ENCODE measurements around the gene ZBTB17.

ZBTB17 gene

GRCh38 chr1:15992582-15993500 is 16.9 kb upstream of the ZBTB17 start:
- no peaks in the 10 kb centered on the region for H3K27me3 ChIP-seq (ENCODE audit: insufficient read depth, low read length, poor library complexity, severe bottlenecking)

GRCh38 chr1:15992187-15992553 is 16.3 kb upstream of the ZBTB17 start:
- Histone ChIP-seq H3K4me1 (ENCODE audit: insufficient read depth, low read length, poor library complexity, severe bottlenecking) (no peaks in the 10 kb centered on the region), H3K9ac (ENCODE audit: low read depth, low read length, poor library complexity, severe bottlenecking) (no peak overlapping the region), H4K20me1 (ENCODE audit: insufficient read depth, low read length, poor library complexity, severe bottlenecking) (no peaks in the 10 kb centered on the region), H2AFZ (ENCODE audit: low read length) (no peak overlapping the region), H3K4me2 (ENCODE audit: low read depth, low read length, poor library complexity, severe bottlenecking) (no peak overlapping the region), H3K4me3 (ENCODE audit: low read length, poor library complexity, severe bottlenecking) (no peak overlapping the region), H3F3A (ENCODE audit: low read depth) (no peaks in the 10 kb centered on the region), H3K9me2 (replicated peaks; ENCODE audit: low read depth, low read length) (no peaks in the 10 kb centered on the region), H3K9me3 (ENCODE audit: insufficient read depth, low read depth, low read length) (no peaks in the 10 kb centered on the region), H3K27me3 (ENCODE audit: insufficient read depth, low read length, poor library complexity, severe bottlenecking) (no peaks in the 10 kb centered on the region), H3K36me3 (ENCODE audit: insufficient read depth, low read length) (no peaks in the 10 kb centered on the region), H3K79me2 (ENCODE audit: insufficient read depth, low read length) (no peaks in the 10 kb centered on the region)
- TF ChIP-seq EZH2phosphoT487 (IDR thresholded peaks at IDR 0.05; ENCODE audit: borderline replicate concordance) = no peak
- no peak for TF ChIP-seq CTCF (conservative IDR thresholded peaks at IDR 0.05; ENCODE audit: low read length)

More at GRCh38 chr1:15992582-15993500, 16.9 kb upstream of the ZBTB17 start:
- no peak overlapping the region for H3K9ac ChIP-seq (ENCODE audit: low read depth, low read length, poor library complexity, severe bottlenecking)
- no peak overlapping the region for H2AFZ ChIP-seq (ENCODE audit: low read length)
- no peaks in the 10 kb centered on the region for H3K36me3 ChIP-seq (ENCODE audit: insufficient read depth, low read length)
- H3K4me3 ChIP-seq (ENCODE audit: low read length, poor library complexity, severe bottlenecking) = no peak overlapping the region
- no peaks in the 10 kb centered on the region for H3K9me2 ChIP-seq (replicated peaks; ENCODE audit: low read depth, low read length)
- H3K4me2 ChIP-seq (ENCODE audit: low read depth, low read length, poor library complexity, severe bottlenecking) = no peak overlapping the region
- H3F3A ChIP-seq (ENCODE audit: low read depth) = no peaks in the 10 kb centered on the region
- H3K9me3 ChIP-seq (ENCODE audit: insufficient read depth, low read depth, low read length) = no peaks in the 10 kb centered on the region
- H3K79me2 ChIP-seq (ENCODE audit: insufficient read depth, low read length) = no peaks in the 10 kb centered on the region
- TF ChIP-seq CTCF (conservative IDR thresholded peaks at IDR 0.05; ENCODE audit: low read length) (no peak), EZH2phosphoT487 (IDR thresholded peaks at IDR 0.05; ENCODE audit: borderline replicate concordance) (no peak)
- no peaks in the 10 kb centered on the region for H3K4me1 ChIP-seq (ENCODE audit: insufficient read depth, low read length, poor library complexity, severe bottlenecking)
- no peaks in the 10 kb centered on the region for H4K20me1 ChIP-seq (ENCODE audit: insufficient read depth, low read length, poor library complexity, severe bottlenecking)

GRCh38 chr1:15991427-15992186 is 15.7 kb upstream of the ZBTB17 start:
- no peaks in the 10 kb centered on the region for H3K9me2 ChIP-seq (replicated peaks; ENCODE audit: low read depth, low read length)
- H3K4me3 ChIP-seq (ENCODE audit: low read length, poor library complexity, severe bottlenecking) = no peak overlapping the region
- H2AFZ ChIP-seq (ENCODE audit: low read length) = no peak overlapping the region
- no peaks in the 10 kb centered on the region for H3K27me3 ChIP-seq (ENCODE audit: insufficient read depth, low read length, poor library complexity, severe bottlenecking)
- no peak overlapping the region for H3K9ac ChIP-seq (ENCODE audit: low read depth, low read length, poor library complexity, severe bottlenecking)
- no peak overlapping the region for H3K4me2 ChIP-seq (ENCODE audit: low read depth, low read length, poor library complexity, severe bottlenecking)
- H3K4me1 ChIP-seq (ENCODE audit: insufficient read depth, low read length, poor library complexity, severe bottlenecking) = no peaks in the 10 kb centered on the region
- TF ChIP-seq CTCF (conservative IDR thresholded peaks at IDR 0.05; ENCODE audit: low read length) (no peak), EZH2phosphoT487 (IDR thresholded peaks at IDR 0.05; ENCODE audit: borderline replicate concordance) (no peak)
- no peaks in the 10 kb centered on the region for H3K9me3 ChIP-seq (ENCODE audit: insufficient read depth, low read depth, low read length)
- H3F3A ChIP-seq (ENCODE audit: low read depth) = no peaks in the 10 kb centered on the region
- H3K36me3 ChIP-seq (ENCODE audit: insufficient read depth, low read length) = no peaks in the 10 kb centered on the region
- H3K79me2 ChIP-seq (ENCODE audit: insufficient read depth, low read length) = no peaks in the 10 kb centered on the region
- H4K20me1 ChIP-seq (ENCODE audit: insufficient read depth, low read length, poor library complexity, severe bottlenecking) = no peaks in the 10 kb centered on the region

Measured in Loucy (cell line).